SJSA1 (cell line): ENCODE results near the gene TENM3. TPM values are rescaled to one million over a fixed set of nuclear protein-coding genes. Genes with fewer than 3 reads are reported as not detected.

Experiments
- DNase-seq, 2 experiments: peaks; one replicate each; pipeline ENCODE4 v3.0.0-alpha.2; 2015 to 2020; ENCODE audit warnings: low spot score in 2 of 2, low read depth in 1 of 2
- H3K27ac ChIP-seq: fragments of 250-450 bp; sonication (Bioruptor Pico); 2 replicates; pipeline ENCODE4 v1.5.1; 2020; ENCODE audit warnings: mild to moderate bottlenecking, moderate library complexity
- H3K27me3 ChIP-seq: fragments of 250-450 bp; sonication (Bioruptor Pico); replicated peaks from 2 replicates; pipeline ENCODE4 v1.5.1; 2020; ENCODE audit warnings: mild to moderate bottlenecking, moderate library complexity
- H3K36me3 ChIP-seq: fragments of 250-450 bp; sonication (Bioruptor Pico); 2 replicates; pipeline ENCODE4 v1.5.1; 2020; ENCODE audit warnings: mild to moderate bottlenecking
- H3K4me1 ChIP-seq: fragments of 250-450 bp; sonication (Bioruptor Pico); replicated peaks from 2 replicates; pipeline ENCODE4 v1.6.1; 2021; ENCODE audit warnings: mild to moderate bottlenecking
- H3K4me3 ChIP-seq: fragments of 250-450 bp; sonication (Bioruptor Pico); 2 replicates; pipeline ENCODE4 v1.5.1; 2020; ENCODE audit warnings: mild to moderate bottlenecking
- H3K9me3 ChIP-seq: fragments of 250-450 bp; sonication (Bioruptor Pico); replicated peaks from 2 replicates; pipeline ENCODE4 v1.5.1; 2020; ENCODE audit warnings: mild to moderate bottlenecking
- total RNA-seq: library from RNA; depleted of rRNA; stranded (reverse); fragments of >200 nt; shearing (Covaris generic); gene quantifications from 2 replicates; pipeline ENCODE4 v1.2.3, GENCODE V29; 2014

TENM3 gene
- total RNA-seq, 1 experiment from 2014 or later, result 90.5 TPM

GRCh38 chr4:182828360-182829025 is 585.3 kb downstream of the TENM3 start:
- no peak for DNase-seq
- Histone ChIP-seq H3K9me3 (peaks cover 4% of the 10 kb centered on the region; the same call in 1 of the 2 replicates), H3K27me3 (peaks cover 11% of the 10 kb centered on the region; the same call in 1 of the 2 replicates), H3K4me1 (0 out of 2 replicates have a peak, but pooled peaks cover 6% of the 10 kb centered on the region), H3K36me3 (no peaks in the 10 kb centered on the region), H3K27ac (no peak overlapping the region), H3K4me3 (no peak overlapping the region)

DNA sequence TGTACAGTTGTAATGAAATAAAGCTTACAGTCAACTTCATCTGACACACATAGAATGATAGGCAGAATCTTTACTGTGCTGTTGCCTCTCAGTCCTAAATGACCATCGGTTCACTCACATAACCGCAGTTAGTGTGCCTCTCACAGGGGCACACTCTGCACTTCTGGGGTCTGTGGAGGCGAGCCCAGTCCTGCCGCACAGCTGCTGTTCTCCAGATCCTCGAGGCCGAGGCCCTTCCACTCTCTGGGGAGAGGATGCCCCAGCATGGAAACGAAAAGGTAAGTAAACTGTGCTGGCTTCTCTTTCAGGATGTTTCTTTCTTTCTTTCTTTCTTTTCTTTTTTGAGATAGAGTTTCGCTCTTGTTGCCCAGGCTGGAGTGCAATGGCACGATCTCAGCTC is 586.0 kb downstream of the TENM3 start:
- Histone ChIP-seq H3K9me3 (peaks cover 4% of the 10 kb centered on the region; the same call in 1 of the 2 replicates), H3K27me3 (peaks cover 11% of the 10 kb centered on the region; the same call in 1 of the 2 replicates), H3K4me1 (0 out of 2 replicates have a peak, but pooled peaks cover 6% of the 10 kb centered on the region), H3K27ac (no peak overlapping the region), H3K36me3 (no peaks in the 10 kb centered on the region), H3K4me3 (no peak overlapping the region)
- no peak for DNase-seq

- peaks cover 4% of the 10 kb centered on the region; the same call in 1 of the 2 replicates for H3K9me3 ChIP-seq
- no peak overlapping the region for H3K4me3 ChIP-seq
- 0 out of 2 replicates have a peak, but pooled peaks cover 6% of the 10 kb centered on the region for H3K4me1 ChIP-seq
- peaks cover 11% of the 10 kb centered on the region; the same call in 1 of the 2 replicates for H3K27me3 ChIP-seq
- no peak overlapping the region for H3K27ac ChIP-seq
- no peak for DNase-seq
- no peaks in the 10 kb centered on the region for H3K36me3 ChIP-seq
Observed at GRCh38 chr4:182831376-182831775, 588.2 kb downstream of the TENM3 start.

GRCh38 chr4:182832352-182833120 is 589.3 kb downstream of the TENM3 start:
- H3K4me3 ChIP-seq, result no peak overlapping the region
- peaks cover 14% of the 10 kb centered on the region; the same call in 1 of the 2 replicates for H3K27me3 ChIP-seq
- no peaks in the 10 kb centered on the region for H3K36me3 ChIP-seq
- 0 out of 2 replicates have a peak, but pooled peaks cover 6% of the 10 kb centered on the region for H3K4me1 ChIP-seq
- no peak overlapping the region for H3K27ac ChIP-seq
- no peak for DNase-seq
- H3K9me3 ChIP-seq, result peaks cover 4% of the 10 kb centered on the region; the same call in 1 of the 2 replicates

DNA sequence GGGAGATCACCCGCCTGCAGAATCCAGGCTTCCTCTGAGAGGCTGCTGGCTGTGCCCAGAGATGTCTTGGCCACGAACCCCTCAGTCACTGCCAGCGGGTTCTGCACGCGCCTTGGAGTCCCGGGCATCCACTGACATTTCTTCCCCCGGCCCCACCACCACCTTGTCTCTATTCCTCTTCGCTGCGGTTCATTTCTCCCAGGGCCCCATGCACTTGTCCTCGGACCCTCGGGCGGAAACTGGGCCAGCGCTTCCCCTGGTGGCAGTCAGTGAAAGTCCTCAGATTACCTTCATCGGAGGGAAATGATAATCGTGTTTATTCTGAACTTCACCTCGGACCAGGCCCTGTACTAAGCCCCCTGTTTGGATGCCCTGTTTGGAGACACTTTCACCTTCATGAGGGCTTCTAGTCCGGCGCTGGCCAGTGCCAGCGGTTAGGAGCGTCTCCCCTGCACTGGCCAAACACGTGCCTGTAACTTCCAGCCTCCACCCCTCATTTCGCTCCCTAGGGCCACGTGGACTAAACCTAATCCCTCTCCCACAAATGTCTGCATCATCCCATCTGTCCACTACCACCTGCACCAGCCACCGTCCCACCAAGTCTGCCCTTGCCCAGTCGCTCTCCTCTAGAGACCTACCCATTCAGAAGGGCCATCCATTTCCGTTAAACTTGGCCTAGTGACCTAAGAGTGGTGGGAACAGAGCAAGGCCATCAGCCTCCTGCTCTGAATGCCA is 592.0 kb downstream of the TENM3 start:
- no peak for DNase-seq
- H3K36me3 ChIP-seq, result no peaks in the 10 kb centered on the region
- H3K4me1 ChIP-seq, result 0 out of 2 replicates have a peak, but pooled peaks cover 4% of the 10 kb centered on the region
- H3K9me3 ChIP-seq, result peaks cover 4% of the 10 kb centered on the region; the same call in 1 of the 2 replicates
- H3K27ac ChIP-seq, result no peak overlapping the region
- no peak overlapping the region for H3K4me3 ChIP-seq
- 0 out of 2 replicates have a peak, but pooled peaks cover 4% of the 10 kb centered on the region for H3K27me3 ChIP-seq

DNA sequence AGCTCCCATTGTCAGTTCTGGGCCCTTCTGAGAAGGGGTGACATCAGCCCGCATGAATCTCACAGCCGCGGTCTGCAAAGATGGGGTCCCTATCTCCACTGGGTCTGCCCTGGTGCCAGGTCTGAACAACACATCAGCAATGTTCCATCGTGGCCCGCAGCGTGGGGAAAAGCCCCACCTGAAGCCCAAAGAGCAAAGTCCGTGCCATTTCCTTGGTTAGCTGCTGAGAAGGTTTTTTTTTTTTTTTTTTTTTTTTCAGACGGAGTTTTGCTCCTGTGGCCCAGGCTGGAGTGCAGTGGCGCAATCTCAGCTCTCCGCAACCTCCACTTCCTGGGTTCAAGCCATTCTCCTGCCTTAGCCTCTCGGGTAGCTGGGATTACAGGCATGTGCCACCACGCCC is 594.6 kb downstream of the TENM3 start:
- no peaks in the 10 kb centered on the region for H3K36me3 ChIP-seq
- H3K9me3 ChIP-seq, result no peaks in the 10 kb centered on the region
- no peak overlapping the region for H3K4me3 ChIP-seq
- H3K4me1 ChIP-seq, result no peaks in the 10 kb centered on the region
- no peak for DNase-seq
- H3K27ac ChIP-seq, result no peak overlapping the region
- H3K27me3 ChIP-seq, result 0 out of 2 replicates have a peak, but pooled peaks cover 4% of the 10 kb centered on the region

- DNase-seq, result no peak
- no peak overlapping the region for H3K27ac ChIP-seq
- 0 out of 2 replicates have a peak, but pooled peaks cover 4% of the 10 kb centered on the region for H3K27me3 ChIP-seq
- no peaks in the 10 kb centered on the region for H3K9me3 ChIP-seq
- H3K36me3 ChIP-seq, result no peaks in the 10 kb centered on the region
- H3K4me3 ChIP-seq, result no peak overlapping the region
- H3K4me1 ChIP-seq, result no peaks in the 10 kb centered on the region
Observed at GRCh38 chr4:182838535-182838934, 595.3 kb downstream of the TENM3 start.

DNA sequence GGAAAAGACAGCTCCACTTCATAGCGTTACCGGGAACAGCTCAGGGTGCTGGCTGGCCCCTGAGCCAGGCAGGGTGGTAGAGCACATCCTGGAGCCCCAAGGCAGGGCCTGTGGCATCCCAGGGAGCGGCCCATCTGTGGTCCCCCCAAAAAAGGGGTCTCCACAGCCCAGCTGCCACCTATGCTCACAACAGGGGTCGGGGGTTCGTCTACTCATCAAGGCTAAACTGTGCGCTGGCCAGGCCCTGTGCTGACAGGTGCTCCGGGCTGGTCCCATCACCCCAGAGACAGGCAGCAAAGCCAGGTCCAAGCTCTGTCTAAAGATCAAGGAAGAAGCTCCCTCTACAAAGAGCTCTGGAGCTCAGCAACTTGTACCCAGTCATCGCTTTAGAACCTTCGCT is 596.1 kb downstream of the TENM3 start:
- no peak overlapping the region for H3K4me3 ChIP-seq
- DNase-seq, result no peak

DNA sequence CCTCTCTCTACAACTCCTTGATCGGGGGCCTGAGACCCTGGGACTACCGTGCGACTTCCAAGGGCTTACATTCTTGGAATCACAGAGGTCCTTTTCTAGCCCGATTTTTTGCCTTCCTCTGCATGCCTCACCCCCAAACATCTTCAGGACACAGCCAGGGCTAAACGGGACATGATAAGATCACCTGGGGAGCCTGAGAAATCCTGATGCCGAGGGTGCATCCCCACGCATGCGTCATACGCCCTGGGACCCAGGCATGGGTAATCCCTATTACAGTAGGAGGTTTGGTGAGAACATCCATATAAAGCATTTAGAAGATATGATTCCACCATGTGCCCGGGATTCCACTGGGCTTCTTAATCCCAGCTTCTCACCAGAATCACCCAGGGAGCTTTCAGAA is 596.9 kb downstream of the TENM3 start:
- no peak for DNase-seq
- Histone ChIP-seq H3K36me3 (no peaks in the 10 kb centered on the region), H3K4me3 (no peak overlapping the region), H3K27me3 (0 out of 2 replicates have a peak, but pooled peaks cover 4% of the 10 kb centered on the region), H3K27ac (no peak overlapping the region), H3K9me3 (no peaks in the 10 kb centered on the region), H3K4me1 (no peaks in the 10 kb centered on the region)

More for the DNA sequence above, 596.1 kb downstream of the TENM3 start:
- Histone ChIP-seq H3K27me3 (0 out of 2 replicates have a peak, but pooled peaks cover 4% of the 10 kb centered on the region), H3K9me3 (no peaks in the 10 kb centered on the region), H3K36me3 (no peaks in the 10 kb centered on the region), H3K27ac (no peak overlapping the region), H3K4me1 (no peaks in the 10 kb centered on the region)

- Histone ChIP-seq H3K27me3 (peaks cover 5% of the 10 kb centered on the region; the same call in 1 of the 2 replicates), H3K4me3 (no peak overlapping the region), H3K9me3 (no peaks in the 10 kb centered on the region), H3K27ac (no peak overlapping the region), H3K36me3 (no peaks in the 10 kb centered on the region), H3K4me1 (no peaks in the 10 kb centered on the region)
- no peak for DNase-seq
Observed at GRCh38 chr4:182842104-182842600, 599.0 kb downstream of the TENM3 start.

DNA sequence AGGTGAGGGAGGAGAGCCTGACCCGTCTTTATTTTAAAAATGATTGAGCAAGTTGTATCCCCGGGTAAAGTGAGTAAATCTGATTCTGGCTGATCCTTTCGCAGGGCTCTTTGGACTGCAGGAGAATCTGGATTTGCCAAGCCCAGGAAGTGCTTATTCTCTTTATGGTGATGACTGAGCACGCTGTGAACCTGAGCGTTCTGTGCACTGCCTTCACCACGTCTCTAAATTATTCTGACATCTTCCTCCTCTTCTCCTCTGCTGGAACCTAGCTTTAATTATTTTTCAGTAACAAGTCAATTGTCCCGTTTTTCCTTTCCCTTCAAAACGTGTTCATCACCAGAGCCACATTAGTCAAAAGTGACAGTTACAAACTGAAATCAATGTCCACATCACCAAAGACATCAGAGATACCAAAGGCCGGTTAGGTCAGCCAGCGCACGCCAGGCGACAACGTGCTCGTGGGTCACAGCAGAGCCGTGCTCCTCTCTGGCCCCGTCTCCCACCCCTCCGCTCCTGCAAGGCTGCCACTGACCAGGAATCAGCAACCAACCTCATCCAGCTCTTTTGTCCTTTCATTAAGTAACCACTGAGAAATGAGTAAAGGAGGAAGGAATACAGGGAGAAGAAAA is 599.7 kb downstream of the TENM3 start:
- Histone ChIP-seq H3K4me3 (no peak overlapping the region), H3K36me3 (no peaks in the 10 kb centered on the region), H3K27me3 (peaks cover 4% of the 10 kb centered on the region; the same call in 1 of the 2 replicates), H3K4me1 (no peaks in the 10 kb centered on the region), H3K27ac (no peak overlapping the region), H3K9me3 (no peaks in the 10 kb centered on the region)
- no peak for DNase-seq

DNA sequence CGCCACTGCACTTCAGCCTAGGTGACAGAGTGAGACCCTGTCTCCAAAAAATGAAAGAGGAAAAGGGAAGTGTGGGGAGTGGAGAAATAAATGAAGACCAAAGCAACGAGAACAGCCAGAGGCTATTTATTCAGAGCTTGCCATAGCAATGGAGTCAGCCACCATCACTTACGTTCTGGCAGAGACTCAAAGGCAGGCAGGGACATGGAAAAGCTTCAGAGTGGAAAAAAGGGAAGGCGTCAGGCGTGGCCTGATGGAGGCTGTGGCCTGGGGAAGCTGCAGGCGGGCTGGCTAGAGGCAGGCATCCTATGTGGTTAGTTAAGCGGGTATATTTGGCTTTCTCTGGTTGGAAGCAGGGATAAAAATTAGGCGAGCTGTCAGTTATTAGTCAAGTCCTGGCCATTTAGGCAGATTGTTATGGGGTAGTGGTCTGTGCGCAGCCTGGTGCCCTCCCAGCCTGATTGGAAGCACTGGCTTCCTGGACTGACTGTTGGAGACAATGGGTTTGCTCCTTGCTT is 600.7 kb downstream of the TENM3 start:
- no peaks in the 10 kb centered on the region for H3K4me1 ChIP-seq
- peaks cover 4% of the 10 kb centered on the region; the same call in 1 of the 2 replicates for H3K27me3 ChIP-seq
- no peaks in the 10 kb centered on the region for H3K36me3 ChIP-seq
- no peak overlapping the region for H3K27ac ChIP-seq
- H3K4me3 ChIP-seq, result no peak overlapping the region
- DNase-seq, result no peak
- no peaks in the 10 kb centered on the region for H3K9me3 ChIP-seq
